Spleen (tissue), 11 donors: ENCODE measurements around the gene HID1. TPM values are rescaled to one million over a fixed set of nuclear protein-coding genes. Genes with fewer than 3 reads are reported as not detected.

Source experiments
- DNase-seq: peaks from one replicate; pipeline ENCODE4 v3.0.0-alpha.2; 2020
- H3K27ac ChIP-seq, 8 donors: fragments of 200-600 bp; sonication (generic) in 7 of 8; 1 replicate in 4 of 8; 2 replicates in 4 of 8; pipeline versions ENCODE4 v1.5.0 to v1.8.0; 2016 to 2021; ENCODE audit warnings: inconsistent platforms in 4 of 8, mild to moderate bottlenecking in 4 of 8, moderate library complexity in 1 of 8
- H3K27me3 ChIP-seq, 7 donors: fragments of 200-600 bp; sonication (generic) in 6 of 7; replicated peaks in 1 of 7; 1 replicate in 4 of 7; 2 replicates in 3 of 7; pipeline versions ENCODE4 v1.5.0 to v1.8.0; 2016 to 2021; ENCODE audit warnings: inconsistent platforms in 3 of 7, mild to moderate bottlenecking in 1 of 7
- H3K36me3 ChIP-seq, 6 donors: fragments of 200-600 bp; sonication (generic) in 5 of 6; 1 replicate in 4 of 6; 2 replicates in 2 of 6; pipeline versions ENCODE4 v1.5.0 to v1.8.0; 2016 to 2021; ENCODE audit warnings: inconsistent platforms in 2 of 6
- H3K4me1 ChIP-seq, 6 donors: fragments of 200-600 bp; sonication (generic) in 5 of 6; 1 replicate in 3 of 6; 2 replicates in 3 of 6; pipeline versions ENCODE4 v1.5.0 to v1.8.0; 2016 to 2021; ENCODE audit warnings: inconsistent platforms in 3 of 6
- H3K4me3 ChIP-seq, 8 donors: fragments of 200-600 bp; sonication (generic) in 7 of 8; 1 replicate in 4 of 8; 2 replicates in 4 of 8; pipeline versions ENCODE4 v1.5.0 to v1.8.0; 2016 to 2021; ENCODE audit warnings: inconsistent platforms in 4 of 8, mild to moderate bottlenecking in 4 of 8, moderate library complexity in 2 of 8
- H3K9me3 ChIP-seq, 8 donors: fragments of 200-600 bp; sonication (generic) in 7 of 8; 1 replicate in 4 of 8; 2 replicates in 4 of 8; pipeline versions ENCODE4 v1.5.0 to v1.8.0; 2016 to 2021; ENCODE audit warnings: inconsistent platforms in 4 of 8
- POLR2A ChIP-seq, 3 donors: fragments of 450-650 bp; IDR thresholded peaks; one replicate each; pipeline ENCODE4 v1.5.1; 2017; ENCODE audit warnings: antibody characterized with exemption in 3 of 3, mild to moderate bottlenecking in 1 of 3
- POLR2AphosphoS5 ChIP-seq, 3 donors: sonication (generic); formaldehyde crosslinking; IDR thresholded peaks; one replicate each; pipeline ENCODE4 v1.5.1; 2017; ENCODE audit warnings: antibody characterized with exemption in 3 of 3
- WGBS, 5 donors: extraction: QIAGEN DNeasy Blood & Tissue Kit in 3 of 5; methylation state at CpG; one replicate each; pipeline versions ENCODE4 v1.1.5 to v1.1.7; 2013 to 2018; 5-methylcytosine and 5-hydroxymethylcytosine counted together
- intact Hi-C: fragments of 100-400 bp; cut with DNase I; formaldehyde crosslinking; loops from one replicate; pipeline ENCODE4 v1.15.0; 2023; ENCODE audit warnings: low total_unique reads
- polyA plus RNA-seq, 3 donors: library from polyadenylated mRNA; stranded (reverse); fragments of 200-250 nt; gene quantifications; one replicate each; pipeline ENCODE4 v1.2.1, GENCODE V29; 2013
- total RNA-seq, 7 donors: library from RNA; depleted of rRNA in 3 of 7; stranded (reverse); fragments of >200 nt in 3 of 7; fragmentation: NEBNext Ultra II Directional in 4 of 7; extraction: Animal tissue kit (Norgen Biotek cat#: 25700) in 4 of 7; gene quantifications; one replicate each; pipeline versions ENCODE4 v1.1.0 to v1.2.1, GENCODE V29; 2016 to 2021
- TF ChIP-seq, protein P1 (sequence below), 11 experiments: fragments of 200-600 bp in 7 of 11; fragments of 450-650 bp in 4 of 11; sonication (generic) in 4 of 11; IDR thresholded peaks in 8 of 11; conservative IDR thresholded peaks in 3 of 11; 1 replicate in 7 of 11; 2 replicates in 4 of 11; pipeline versions ENCODE4 v1.4.0 to v1.8.0; 2016 to 2021; ENCODE audit warnings: antibody characterized with exemption in 11 of 11, inconsistent platforms in 4 of 11, mild to moderate bottlenecking in 1 of 11
- donor health status: healthy with polysubstance abuse.
- donor health status: DM: no; HTN: no; CAD: no; lungs with moderate emphysema.
- donor health status: DM: no; HTN: no; CAD: no.
- donor health status: Bipolar disorder and iron deficiency.
- donor health status: healthy.
- donor health status: DM: no; HTN: no; CAD: no.
- donor health status: DM: yes; HTN: yes; CAD: no.

The HID1 gene
- total and polyA plus RNA-seq, 10 donors, result 5.2 to 39.4 (median 24.8) TPM

DNA sequence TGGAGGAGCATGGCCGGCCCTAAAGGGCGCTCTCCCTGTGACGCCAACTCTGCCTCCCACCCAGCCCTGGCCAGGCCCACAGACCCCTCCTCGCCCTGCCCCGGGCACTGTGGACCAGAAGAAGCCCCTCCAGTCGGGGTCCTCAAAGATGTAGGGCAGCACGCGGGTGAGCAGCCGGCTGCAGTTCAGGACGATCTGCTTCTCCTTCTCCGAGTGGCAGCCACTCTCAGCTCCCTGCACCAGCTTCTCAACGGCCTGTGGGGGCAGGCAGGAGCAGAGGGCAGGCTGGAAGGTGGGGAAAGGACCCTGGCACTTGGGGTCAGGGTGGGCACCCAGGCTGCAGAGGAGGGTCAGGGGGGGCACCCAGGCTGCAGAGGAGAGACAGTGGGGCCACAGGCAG, 8.9 kb downstream of the HID1 start:
- no peak for DNase-seq
- peaks cover 0 to 20% (median 11%) of the 10 kb centered on the region in 6 donors for H3K4me1 ChIP-seq
- 62 to 75% (median 74%) methylated on average over 7 to 12 of the region's 12 CpGs; no CpG with 5 or more reads in 1 of the 5 donors for WGBS, 5 donors
- TF ChIP-seq POLR2AphosphoS5 (IDR thresholded peaks at IDR 0.05), result no peak
- TF ChIP-seq, protein P1, sequence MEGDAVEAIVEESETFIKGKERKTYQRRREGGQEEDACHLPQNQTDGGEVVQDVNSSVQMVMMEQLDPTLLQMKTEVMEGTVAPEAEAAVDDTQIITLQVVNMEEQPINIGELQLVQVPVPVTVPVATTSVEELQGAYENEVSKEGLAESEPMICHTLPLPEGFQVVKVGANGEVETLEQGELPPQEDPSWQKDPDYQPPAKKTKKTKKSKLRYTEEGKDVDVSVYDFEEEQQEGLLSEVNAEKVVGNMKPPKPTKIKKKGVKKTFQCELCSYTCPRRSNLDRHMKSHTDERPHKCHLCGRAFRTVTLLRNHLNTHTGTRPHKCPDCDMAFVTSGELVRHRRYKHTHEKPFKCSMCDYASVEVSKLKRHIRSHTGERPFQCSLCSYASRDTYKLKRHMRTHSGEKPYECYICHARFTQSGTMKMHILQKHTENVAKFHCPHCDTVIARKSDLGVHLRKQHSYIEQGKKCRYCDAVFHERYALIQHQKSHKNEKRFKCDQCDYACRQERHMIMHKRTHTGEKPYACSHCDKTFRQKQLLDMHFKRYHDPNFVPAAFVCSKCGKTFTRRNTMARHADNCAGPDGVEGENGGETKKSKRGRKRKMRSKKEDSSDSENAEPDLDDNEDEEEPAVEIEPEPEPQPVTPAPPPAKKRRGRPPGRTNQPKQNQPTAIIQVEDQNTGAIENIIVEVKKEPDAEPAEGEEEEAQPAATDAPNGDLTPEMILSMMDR (IDR thresholded peaks at IDR 0.05 in 8 of 11, conservative IDR thresholded peaks at IDR 0.05 in 3 of 11), result no peak
- no peak for TF ChIP-seq POLR2A (IDR thresholded peaks at IDR 0.05)
- peaks cover 0 to 9% (median 0%) of the 10 kb centered on the region in 6 donors for H3K36me3 ChIP-seq
- H3K4me3 ChIP-seq, result no peak overlapping the region
- intact Hi-C loops, result loop anchor here (10.0 kb wide), 1 partner anchor 241 kb away; the partner anchor contains the start of gene NUP85
- H3K27me3 ChIP-seq, result peaks cover 0 to 12% (median 0%) of the 10 kb centered on the region in 7 donors
- no peak overlapping the region for H3K27ac ChIP-seq
- no peaks in the 10 kb centered on the region for H3K9me3 ChIP-seq

GRCh38 chr17:74962622-74963394, 9.8 kb downstream of the HID1 start:
- Histone ChIP-seq H3K4me3 (no peak overlapping the region), H3K9me3 (no peaks in the 10 kb centered on the region), H3K36me3 (peaks cover 0 to 9% (median 0%) of the 10 kb centered on the region in 6 donors), H3K4me1 (peaks cover 0 to 24% (median 11%) of the 10 kb centered on the region in 6 donors), H3K27ac (no peak overlapping the region), H3K27me3 (peaks cover 0 to 19% (median 0%) of the 10 kb centered on the region in 7 donors)
- intact Hi-C loops, result loop anchor here (10.0 kb wide), 1 partner anchor 242 kb away; the partner anchor contains the start of gene NUP85
- 79 to 91% (median 87%) methylated on average over 15 to 18 of the region's 18 CpGs for WGBS, 5 donors
- no peak for DNase-seq
- no peak for TF ChIP-seq POLR2AphosphoS5 (IDR thresholded peaks at IDR 0.05)

GRCh38 chr17:74961657-74962350, 10.8 kb downstream of the HID1 start:
- H3K27me3 ChIP-seq, result peaks cover 0 to 21% (median 0%) of the 10 kb centered on the region in 7 donors
- no peak overlapping the region for H3K27ac ChIP-seq
- H3K9me3 ChIP-seq, result no peaks in the 10 kb centered on the region
- TF ChIP-seq, protein P1 (IDR thresholded peaks at IDR 0.05 in 8 of 11, conservative IDR thresholded peaks at IDR 0.05 in 3 of 11), result peak; percentile 49 to 89 (median 79)
- TF ChIP-seq POLR2AphosphoS5 (IDR thresholded peaks at IDR 0.05) (peak in 2 of 3 donors; percentile 33 to 62), POLR2A (IDR thresholded peaks at IDR 0.05) (no peak)
- peak; percentile 91 for DNase-seq
- H3K36me3 ChIP-seq, result peaks cover 0 to 9% (median 0%) of the 10 kb centered on the region in 6 donors
- intact Hi-C loops, result loop anchor here (10.0 kb wide), 1 partner anchor 243 kb away; the partner anchor contains the start of gene NUP85
- peaks cover 0 to 25% (median 13%) of the 10 kb centered on the region in 6 donors for H3K4me1 ChIP-seq
- 37 to 48% (median 42%) methylated on average over 13 to 23 of the region's 23 CpGs for WGBS, 5 donors
- H3K4me3 ChIP-seq, result no peak overlapping the region

DNA sequence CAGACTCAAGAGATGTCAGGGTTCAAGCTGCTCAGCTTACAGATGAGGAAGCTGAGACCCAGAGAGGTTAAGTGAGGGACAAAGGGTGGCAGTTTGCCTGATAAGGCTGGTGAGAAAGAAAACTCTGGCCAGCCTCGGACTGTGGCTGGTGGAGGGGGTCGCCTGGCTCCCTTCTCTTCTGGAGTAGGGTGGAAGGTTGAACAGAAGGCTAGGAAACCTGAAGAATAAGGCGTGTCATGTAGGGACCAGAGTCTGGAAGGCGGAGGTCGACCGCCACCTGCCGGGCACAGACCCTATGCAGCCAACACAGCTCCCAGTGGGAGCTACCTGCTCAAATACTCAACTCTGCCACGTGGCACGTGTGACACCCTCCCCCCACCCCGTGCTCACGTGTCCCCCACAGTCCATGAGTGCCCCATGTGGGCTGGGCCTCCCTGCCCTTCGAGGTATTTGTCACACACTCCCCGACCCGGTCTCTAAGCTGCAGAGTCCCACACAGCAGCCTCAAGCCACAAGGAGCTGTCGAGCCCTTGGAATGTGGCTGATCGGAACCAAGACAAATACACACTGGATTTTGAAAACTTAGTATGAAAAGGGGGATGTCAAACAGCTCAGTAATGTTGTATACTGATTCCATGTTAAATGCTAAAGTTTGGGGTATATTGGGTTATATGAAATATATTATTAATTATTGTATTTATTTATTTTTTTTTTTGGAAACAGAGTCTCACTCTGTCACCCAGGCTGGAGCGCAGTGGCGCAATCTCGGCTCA, 11.8 kb downstream of the HID1 start:
- Histone ChIP-seq H3K4me3 (no peak overlapping the region), H3K27ac (no peak overlapping the region), H3K9me3 (peaks cover 0 to 4% (median 0%) of the 10 kb centered on the region in 8 donors), H3K27me3 (peaks cover 0 to 21% (median 0%) of the 10 kb centered on the region in 7 donors), H3K36me3 (peaks cover 0 to 9% (median 0%) of the 10 kb centered on the region in 6 donors), H3K4me1 (peaks cover 0 to 25% (median 13%) of the 10 kb centered on the region in 6 donors)
- intact Hi-C loops, result loop anchor here (10.0 kb wide), 1 partner anchor 244 kb away; the partner anchor contains the start of gene NUP85
- WGBS, 5 donors, result 35 to 59% (median 47%) methylated on average over 18 to 19 of the region's 19 CpGs
- DNase-seq, result no peak
- no peak for TF ChIP-seq POLR2AphosphoS5 (IDR thresholded peaks at IDR 0.05)
- TF ChIP-seq, protein P1 (IDR thresholded peaks at IDR 0.05 in 8 of 11, conservative IDR thresholded peaks at IDR 0.05 in 3 of 11), result peak in 8 of 11 experiments; percentile 4 to 63 (median 28)
- TF ChIP-seq POLR2A (IDR thresholded peaks at IDR 0.05), result no peak
